ENCODE data around the gene HPCAL1. TPM values are rescaled to one million over a fixed set of nuclear protein-coding genes. Genes with fewer than 3 reads are reported as not detected.

The HPCAL1 gene
- total and polyA plus RNA-seq, 2 of the 8 experiments (the other 6 are each of a cell fraction or from before 2014, with no cell fraction given), result 5.8 to 8.6 TPM

DNA sequence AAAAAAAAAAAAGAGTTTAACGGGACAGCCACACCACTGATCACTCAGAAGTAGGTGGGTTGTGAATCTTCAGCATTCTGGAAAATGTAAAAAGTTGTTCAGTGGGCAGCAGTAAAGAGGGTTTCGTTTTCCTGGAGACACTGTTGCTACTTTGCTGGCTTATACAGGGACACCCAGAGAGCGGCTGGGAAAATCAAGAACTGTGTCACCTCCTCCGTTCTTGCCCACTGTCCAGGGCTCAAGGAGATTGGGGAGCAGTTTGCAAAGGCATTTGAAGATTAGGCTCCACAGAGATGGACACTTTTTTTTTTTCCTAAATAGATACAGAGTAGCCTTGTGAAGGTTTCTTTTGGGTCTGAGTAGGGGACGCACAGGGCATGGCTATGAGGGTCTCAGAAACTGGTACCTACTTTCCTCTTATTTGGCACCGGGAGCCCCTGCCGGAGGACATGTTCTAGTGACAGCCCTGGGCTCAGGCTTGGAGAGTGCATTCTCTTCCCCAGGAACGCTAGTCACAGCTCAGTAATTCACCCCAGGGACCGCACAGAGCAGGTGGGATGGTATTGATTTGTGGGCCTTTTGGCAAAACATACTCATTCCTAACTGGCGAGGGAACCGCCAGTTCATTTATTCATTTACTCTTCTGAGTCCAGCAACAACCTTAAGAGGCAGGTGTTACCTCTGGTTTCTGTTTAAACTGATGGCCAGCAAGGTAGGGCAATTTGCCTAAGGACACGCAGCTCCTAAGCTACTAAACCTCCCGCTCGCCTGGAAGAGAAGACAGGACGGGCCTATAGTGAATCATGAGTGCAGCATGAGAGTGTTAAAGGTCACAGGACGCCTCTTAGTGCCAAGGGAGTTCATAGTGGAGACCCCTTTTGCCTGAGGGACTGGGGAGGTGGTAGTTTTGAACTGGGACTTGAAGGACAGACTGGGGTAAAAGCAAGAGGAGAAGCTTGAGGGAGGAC, 53.1 kb downstream of the HPCAL1 start:
- Histone ChIP-seq H4K5ac (ENCODE audit: insufficient read length, low read depth, low read length) (no peak overlapping the region), H3K14ac (ENCODE audit: insufficient read length) (no peak overlapping the region), H3K27ac (ENCODE audit: low read depth, low read length) (no peak overlapping the region), H2BK15ac (ENCODE audit: low read length) (no peak overlapping the region), H3K23me2 (ENCODE audit: low read depth, low read length) (no peaks in the 10 kb centered on the region), H3K9me3 (ENCODE audit: insufficient read depth in 2 of 2, low read depth in 1 of 2, low read length in 1 of 2) (no peaks in the 10 kb centered on the region), H2BK12ac (ENCODE audit: low read depth, low read length) (no peak overlapping the region), H3K56ac (replicated peaks; ENCODE audit: insufficient read length, low read depth, low read length) (no peak overlapping the region), H3K18ac (ENCODE audit: extremely low read depth, low read length) (no peak overlapping the region), H3K27me3 (replicated peaks in 1 of 4; ENCODE audit: control insufficient read depth in 3 of 4, extremely low read depth in 1 of 4, insufficient read depth in 3 of 4, low read length in 3 of 4) (no peaks in the 10 kb centered on the region), H3K4me3 (ENCODE audit: extremely low read depth in 1 of 4, insufficient read depth in 2 of 4, low read depth in 3 of 4, low read length in 4 of 4) (no peak overlapping the region), H2AK5ac (ENCODE audit: low read depth, low read length) (no peak overlapping the region; the same call in 1 of the 2 replicates), H3K23ac (ENCODE audit: insufficient read length) (no peak overlapping the region), H2BK20ac (ENCODE audit: low read length) (no peak overlapping the region), H3K9ac (replicated peaks in 1 of 4; ENCODE audit: extremely low read depth in 1 of 4, low read depth in 3 of 4, low read length in 3 of 4) (no peak overlapping the region; a peak in 1 of 7 replicates), H3K4me1 (replicated peaks in 1 of 4; ENCODE audit: control insufficient read depth in 3 of 4, insufficient read depth in 4 of 4, low read length in 3 of 4) (no peaks in the 10 kb centered on the region), H4K91ac (replicated peaks; ENCODE audit: insufficient read length, low read length) (no peak overlapping the region), H3K79me1 (ENCODE audit: low read depth, low read length) (no peaks in the 10 kb centered on the region; the same call in 1 of the 2 replicates), H3K4me2 (ENCODE audit: insufficient read depth in 1 of 2, low read depth in 2 of 2, low read length in 2 of 2) (no peak overlapping the region), H3K36me3 (ENCODE audit: control insufficient read depth in 2 of 4, insufficient read depth in 4 of 4, low read length in 3 of 4) (no peaks in the 10 kb centered on the region), H2BK5ac (ENCODE audit: low read depth, low read length) (no peak overlapping the region), H2AFZ (ENCODE audit: low read length) (no peak overlapping the region), H3K4ac (replicated peaks; ENCODE audit: insufficient read length, low read depth, low read length) (no peak overlapping the region), H3K79me2 (ENCODE audit: control insufficient read depth in 1 of 2, insufficient read depth in 2 of 2, low read length in 2 of 2) (no peaks in the 10 kb centered on the region), H4K8ac (ENCODE audit: extremely low read depth, insufficient read depth, low read length) (no peak overlapping the region), H4K20me1 (replicated peaks in 1 of 2; ENCODE audit: control insufficient read depth in 1 of 2, insufficient read depth in 2 of 2, low read length in 2 of 2) (no peaks in the 10 kb centered on the region), H2BK120ac (replicated peaks; ENCODE audit: low read depth, low read length) (no peak overlapping the region)
- ChIA-PET CTCF (ENCODE audit: partially characterized antibody) (interaction anchor here (0.8 to 1.3 kb wide), 3 partner anchors 19 to 51 kb away, joined by 3 read pairs; no protein-coding TSS in a partner anchor), POLR2A (ENCODE audit: partially characterized antibody) (no interaction called here)
- DNase-seq (ENCODE audit: low read depth in 1 of 2, low spot score in 2 of 2), result no peak
- FAIRE-seq, result no peak
- WGBS, 2 experiments (ENCODE audit: extremely low coverage in 1 of 2, insufficient coverage in 1 of 2, insufficient read length in 1 of 2, insufficient replicate concordance in 2 of 2, low coverage in 1 of 2, low lambda C conversion rate in 2 of 2, missing lambda C conversion rate in 1 of 2), result 86% methylated on average over 16 of the region's 16 CpGs; no CpG with 5 or more reads in 1 of the 2 experiments
- TF ChIP-seq SUZ12 (IDR thresholded peaks at IDR 0.05; ENCODE audit: low read length), result no peak
- TF ChIP-seq KDM5A (IDR thresholded peaks at IDR 0.05; ENCODE audit: low read length), result no peak
- TF ChIP-seq SIN3A (conservative IDR thresholded peaks at IDR 0.05 in 1 of 2, IDR thresholded peaks at IDR 0.05 in 1 of 2; ENCODE audit: low read depth in 1 of 2, low read length in 2 of 2), result no peak
- TF ChIP-seq KDM1A (IDR thresholded peaks at IDR 0.05; ENCODE audit: borderline replicate concordance, low read length), result no peak
- no peak for TF ChIP-seq YY1 (IDR thresholded peaks at IDR 0.05; ENCODE audit: low read depth, low read length)
